ENCODE data around the gene TGM4. TPM values are rescaled to one million over a fixed set of nuclear protein-coding genes. Genes with fewer than 3 reads are reported as not detected.

Gene TGM4
- total and polyA plus RNA-seq, 10 of the 15 experiments (the other 5 are each of a cell fraction or from before 2014, with no cell fraction given) = not detected

GRCh38 chr3:44896440-44896839, 22.0 kb downstream of the TGM4 start:
- ChIA-PET POLR2A (interaction anchor here (0.6 kb wide), 1 partner anchor 33 kb away, joined by 3 read pairs; no protein-coding TSS in a partner anchor), RAD21 (ENCODE audit: unreplicated experiment) (interaction anchor here (0.5 to 0.7 kb wide), 3 partner anchors 14 to 38 kb away, joined by 3 read pairs; no protein-coding TSS in a partner anchor), SMC1A (ENCODE audit: uncharacterized antibody, unreplicated experiment) (interaction anchor here (0.7 kb wide), 1 partner anchor 16 kb away, joined by 4 read pairs; no protein-coding TSS in a partner anchor), CTCF (interaction anchor here (0.6 to 1.3 kb wide), 3 partner anchors 14 to 91 kb away, joined by 3 to 4 read pairs (median 4); no protein-coding TSS in a partner anchor)
- Histone ChIP-seq H3K4me3 (no peak overlapping the region), H3K36me3 (ENCODE audit: control insufficient read depth in 2 of 2, insufficient read depth in 2 of 2, low read length in 1 of 2) (no peaks in the 10 kb centered on the region), H3K9ac (ENCODE audit: control insufficient read depth, insufficient read depth, low read length) (no peak overlapping the region), H2AFZ (ENCODE audit: control insufficient read depth, low read depth, low read length) (no peak overlapping the region), H3K79me2 (ENCODE audit: control insufficient read depth, insufficient read depth, low read length) (no peaks in the 10 kb centered on the region), H3K27ac (ENCODE audit: control insufficient read depth, insufficient read depth) (no peak overlapping the region), H4K20me1 (ENCODE audit: control insufficient read depth, insufficient read depth) (no peaks in the 10 kb centered on the region), H3K4me1 (ENCODE audit: control insufficient read depth, insufficient read depth, low read length) (peaks cover 3% of the 10 kb centered on the region; the same call in 1 of the 2 replicates), H3K4me2 (ENCODE audit: control insufficient read depth, insufficient read depth) (no peak overlapping the region), H3K9me3 (replicated peaks; ENCODE audit: control insufficient read depth, insufficient read depth, low read length) (no peaks in the 10 kb centered on the region), H3K27me3 (replicated peaks in 1 of 2; ENCODE audit: control insufficient read depth in 2 of 2, insufficient read depth in 2 of 2, low read length in 1 of 2) (no peaks in the 10 kb centered on the region)
- FAIRE-seq (no peak), ATAC-seq (peak; percentile 60), DNase-seq (ENCODE audit: low read depth, low spot score) (no peak)
- in situ Hi-C loops (cut with MboI) (no loop called here), intact Hi-C loops (cut with micrococcal nuclease; ENCODE audit: unreplicated experiment) (no loop called here)
- TF ChIP-seq HDAC2 (IDR thresholded peaks at IDR 0.05) (no peak), RCOR1 (conservative IDR thresholded peaks at IDR 0.05; ENCODE audit: low read depth, low read length) (no peak), USF2 (IDR thresholded peaks at IDR 0.05; ENCODE audit: borderline replicate concordance, low read depth, low read length) (no peak), MTA2 (IDR thresholded peaks at IDR 0.05; ENCODE audit: low read depth) (no peak), NR2C2 (IDR thresholded peaks at IDR 0.05; ENCODE audit: borderline replicate concordance, control insufficient read depth, insufficient read length, low read depth) (no peak), HDGF (IDR thresholded peaks at IDR 0.05) (no peak), WRNIP1 (IDR thresholded peaks at IDR 0.05; ENCODE audit: borderline replicate concordance, low read depth, low read length) (no peak), RAD21 (IDR thresholded peaks at IDR 0.05; ENCODE audit: insufficient read depth, low read depth, low read length) (no peak)
- WGBS (ENCODE audit: insufficient coverage, insufficient replicate concordance, low lambda C conversion rate, missing lambda C conversion rate) = 18% methylated on average over 2 of the region's 2 CpGs
- no TSS peak for BruUV-seq (replicated peaks)

All from GM12878 (cell line).